Ectodermal cell (in vitro differentiated cells): ENCODE results near the gene WFDC5.
"Not testable (repeated sequence)": the region's sequence is repeated elsewhere in the genome, so short reads cannot be mapped to it uniquely, and the experiment has no call there.

Experiments
- H3K27ac ChIP-seq: 2 replicates; pipeline ENCODE4 v1.7.0; 2013; ENCODE audit warnings: mild to moderate bottlenecking, low read depth, low read length; ENCODE audit not compliant: insufficient read depth, poor library complexity, severe bottlenecking
- H3K27me3 ChIP-seq: 2 replicates; pipeline ENCODE4 v1.7.0; 2013; ENCODE audit warnings: mild to moderate bottlenecking, low read length; ENCODE audit not compliant: insufficient read depth, control insufficient read depth, poor library complexity, severe bottlenecking
- H3K36me3 ChIP-seq: one replicate; pipeline ENCODE4 v1.7.0; 2013; ENCODE audit warnings: low read length; ENCODE audit not compliant: control insufficient read depth, insufficient read depth
- H3K4me1 ChIP-seq: one replicate; pipeline ENCODE4 v1.7.0; 2013; ENCODE audit warnings: low read length; ENCODE audit not compliant: control insufficient read depth, insufficient read depth
- H3K4me3 ChIP-seq: 2 replicates; pipeline ENCODE4 v1.7.0; 2013; ENCODE audit warnings: low read depth, low read length, control low read depth; ENCODE audit not compliant: insufficient read depth
- H3K9me3 ChIP-seq: 2 replicates; pipeline ENCODE4 v1.7.0; 2013; ENCODE audit warnings: mild to moderate bottlenecking, low read length, moderate library complexity; ENCODE audit not compliant: control insufficient read depth
- WGBS, 2 experiments: methylation state at CpG; one replicate each; pipeline ENCODE4 v1.1.7; 2013; ENCODE audit warnings: missing lambda C conversion rate in 2 of 2; 5-methylcytosine and 5-hydroxymethylcytosine counted together

WFDC5 gene

GRCh38 chr20:45077559-45077958, 37.4 kb downstream of the WFDC5 start:
- no peak overlapping the region for H3K4me3 ChIP-seq
- H3K4me1 ChIP-seq = no peaks in the 10 kb centered on the region
- 93 to 96% methylated on average over 3 of the region's 3 CpGs for WGBS, 2 experiments
- peaks cover 16% of the 10 kb centered on the region for H3K36me3 ChIP-seq
- H3K27me3 ChIP-seq = no peaks in the 10 kb centered on the region
- no peak overlapping the region for H3K27ac ChIP-seq
- no peaks in the 10 kb centered on the region for H3K9me3 ChIP-seq

GRCh38 chr20:45073221-45073620, 41.8 kb downstream of the WFDC5 start:
- H3K4me3 ChIP-seq = no peak overlapping the region
- H3K4me1 ChIP-seq = no peaks in the 10 kb centered on the region
- H3K27ac ChIP-seq = no peak overlapping the region
- no peaks in the 10 kb centered on the region for H3K9me3 ChIP-seq
- H3K27me3 ChIP-seq = no peaks in the 10 kb centered on the region
- 93 to 95% methylated on average over 3 of the region's 3 CpGs for WGBS, 2 experiments
- no peaks in the 10 kb centered on the region for H3K36me3 ChIP-seq

- Histone ChIP-seq H3K36me3 (peaks cover 3% of the 10 kb centered on the region), H3K4me1 (no peaks in the 10 kb centered on the region)
- 97 to 100% methylated on average over 1 of the region's 1 CpG for WGBS, 2 experiments
Measured at GRCh38 chr20:45072066-45072465, 42.9 kb downstream of the WFDC5 start.

GRCh38 chr20:45070932-45071632, 43.9 kb downstream of the WFDC5 start:
- WGBS, 2 experiments = 96% methylated on average over 6 of the region's 6 CpGs
- Histone ChIP-seq H3K4me1 (no peaks in the 10 kb centered on the region), H3K36me3 (peaks cover 3% of the 10 kb centered on the region), H3K27ac (no peak overlapping the region), H3K27me3 (no peaks in the 10 kb centered on the region), H3K4me3 (no peak overlapping the region), H3K9me3 (no peaks in the 10 kb centered on the region)

More at GRCh38 chr20:45072066-45072465, 42.9 kb downstream of the WFDC5 start:
- Histone ChIP-seq H3K27me3 (no peaks in the 10 kb centered on the region), H3K4me3 (no peak overlapping the region), H3K9me3 (no peaks in the 10 kb centered on the region), H3K27ac (no peak overlapping the region)

GRCh38 chr20:45069261-45069660, 45.7 kb downstream of the WFDC5 start:
- Histone ChIP-seq H3K27me3 (no peaks in the 10 kb centered on the region), H3K4me1 (no peaks in the 10 kb centered on the region), H3K4me3 (no peak overlapping the region), H3K36me3 (peaks cover 3% of the 10 kb centered on the region), H3K9me3 (no peaks in the 10 kb centered on the region), H3K27ac (no peak overlapping the region)
- WGBS, 2 experiments = 67% methylated on average over 1 of the region's 1 CpG; no CpG with 5 or more reads in 1 of the 2 experiments

- Histone ChIP-seq H3K4me1 (no peaks in the 10 kb centered on the region), H3K27me3 (no peaks in the 10 kb centered on the region), H3K36me3 (peaks cover 3% of the 10 kb centered on the region), H3K4me3 (no peak overlapping the region), H3K9me3 (no peaks in the 10 kb centered on the region), H3K27ac (no peak overlapping the region)
- WGBS, 2 experiments = 93 to 98% methylated on average over 1 to 2 of the region's 2 CpGs
Measured at GRCh38 chr20:45067558-45067957, 47.4 kb downstream of the WFDC5 start.

- Histone ChIP-seq H3K27me3 (no peaks in the 10 kb centered on the region), H3K36me3 (peaks cover 3% of the 10 kb centered on the region), H3K9me3 (no peaks in the 10 kb centered on the region), H3K27ac (no peak overlapping the region), H3K4me3 (no peak overlapping the region), H3K4me1 (no peaks in the 10 kb centered on the region)
- WGBS, 2 experiments = 94 to 96% methylated on average over 4 of the region's 4 CpGs
Measured at GRCh38 chr20:45067087-45067486, 47.9 kb downstream of the WFDC5 start.

GRCh38 chr20:45066372-45066771, 48.6 kb downstream of the WFDC5 start:
- 97 to 98% methylated on average over 7 of the region's 7 CpGs for WGBS, 2 experiments
- Histone ChIP-seq H3K27me3 (no peaks in the 10 kb centered on the region), H3K4me3 (no peak overlapping the region)

GRCh38 chr20:45064812-45065211, 50.2 kb downstream of the WFDC5 start:
- no peaks in the 10 kb centered on the region for H3K4me1 ChIP-seq
- H3K4me3 ChIP-seq = no peak overlapping the region
- H3K36me3 ChIP-seq = peaks cover 3% of the 10 kb centered on the region
- H3K27me3 ChIP-seq = no peaks in the 10 kb centered on the region
- no peak overlapping the region for H3K27ac ChIP-seq
- H3K9me3 ChIP-seq = no peaks in the 10 kb centered on the region

More at GRCh38 chr20:45066372-45066771, 48.6 kb downstream of the WFDC5 start:
- Histone ChIP-seq H3K27ac (no peak overlapping the region), H3K9me3 (no peaks in the 10 kb centered on the region), H3K4me1 (no peaks in the 10 kb centered on the region), H3K36me3 (peaks cover 3% of the 10 kb centered on the region)

GRCh38 chr20:45063107-45063506, 51.9 kb downstream of the WFDC5 start:
- H3K27ac ChIP-seq, H3K27me3 ChIP-seq, H3K4me1 ChIP-seq, H3K36me3 ChIP-seq, H3K4me3 ChIP-seq, H3K9me3 ChIP-seq: not testable (repeated sequence)
- 94% methylated on average over 2 of the region's 2 CpGs for WGBS, 2 experiments
